Measurements from ENCODE around the gene THAP3.

- TF ChIP-seq, protein P1, sequence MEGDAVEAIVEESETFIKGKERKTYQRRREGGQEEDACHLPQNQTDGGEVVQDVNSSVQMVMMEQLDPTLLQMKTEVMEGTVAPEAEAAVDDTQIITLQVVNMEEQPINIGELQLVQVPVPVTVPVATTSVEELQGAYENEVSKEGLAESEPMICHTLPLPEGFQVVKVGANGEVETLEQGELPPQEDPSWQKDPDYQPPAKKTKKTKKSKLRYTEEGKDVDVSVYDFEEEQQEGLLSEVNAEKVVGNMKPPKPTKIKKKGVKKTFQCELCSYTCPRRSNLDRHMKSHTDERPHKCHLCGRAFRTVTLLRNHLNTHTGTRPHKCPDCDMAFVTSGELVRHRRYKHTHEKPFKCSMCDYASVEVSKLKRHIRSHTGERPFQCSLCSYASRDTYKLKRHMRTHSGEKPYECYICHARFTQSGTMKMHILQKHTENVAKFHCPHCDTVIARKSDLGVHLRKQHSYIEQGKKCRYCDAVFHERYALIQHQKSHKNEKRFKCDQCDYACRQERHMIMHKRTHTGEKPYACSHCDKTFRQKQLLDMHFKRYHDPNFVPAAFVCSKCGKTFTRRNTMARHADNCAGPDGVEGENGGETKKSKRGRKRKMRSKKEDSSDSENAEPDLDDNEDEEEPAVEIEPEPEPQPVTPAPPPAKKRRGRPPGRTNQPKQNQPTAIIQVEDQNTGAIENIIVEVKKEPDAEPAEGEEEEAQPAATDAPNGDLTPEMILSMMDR (conservative IDR thresholded peaks at IDR 0.05; ENCODE audit: low read depth in 2 of 2): no peak
- TF ChIP-seq EZH2 (IDR thresholded peaks at IDR 0.05; ENCODE audit: low read depth, unreplicated experiment): no peak
- TF ChIP-seq, protein P2, sequence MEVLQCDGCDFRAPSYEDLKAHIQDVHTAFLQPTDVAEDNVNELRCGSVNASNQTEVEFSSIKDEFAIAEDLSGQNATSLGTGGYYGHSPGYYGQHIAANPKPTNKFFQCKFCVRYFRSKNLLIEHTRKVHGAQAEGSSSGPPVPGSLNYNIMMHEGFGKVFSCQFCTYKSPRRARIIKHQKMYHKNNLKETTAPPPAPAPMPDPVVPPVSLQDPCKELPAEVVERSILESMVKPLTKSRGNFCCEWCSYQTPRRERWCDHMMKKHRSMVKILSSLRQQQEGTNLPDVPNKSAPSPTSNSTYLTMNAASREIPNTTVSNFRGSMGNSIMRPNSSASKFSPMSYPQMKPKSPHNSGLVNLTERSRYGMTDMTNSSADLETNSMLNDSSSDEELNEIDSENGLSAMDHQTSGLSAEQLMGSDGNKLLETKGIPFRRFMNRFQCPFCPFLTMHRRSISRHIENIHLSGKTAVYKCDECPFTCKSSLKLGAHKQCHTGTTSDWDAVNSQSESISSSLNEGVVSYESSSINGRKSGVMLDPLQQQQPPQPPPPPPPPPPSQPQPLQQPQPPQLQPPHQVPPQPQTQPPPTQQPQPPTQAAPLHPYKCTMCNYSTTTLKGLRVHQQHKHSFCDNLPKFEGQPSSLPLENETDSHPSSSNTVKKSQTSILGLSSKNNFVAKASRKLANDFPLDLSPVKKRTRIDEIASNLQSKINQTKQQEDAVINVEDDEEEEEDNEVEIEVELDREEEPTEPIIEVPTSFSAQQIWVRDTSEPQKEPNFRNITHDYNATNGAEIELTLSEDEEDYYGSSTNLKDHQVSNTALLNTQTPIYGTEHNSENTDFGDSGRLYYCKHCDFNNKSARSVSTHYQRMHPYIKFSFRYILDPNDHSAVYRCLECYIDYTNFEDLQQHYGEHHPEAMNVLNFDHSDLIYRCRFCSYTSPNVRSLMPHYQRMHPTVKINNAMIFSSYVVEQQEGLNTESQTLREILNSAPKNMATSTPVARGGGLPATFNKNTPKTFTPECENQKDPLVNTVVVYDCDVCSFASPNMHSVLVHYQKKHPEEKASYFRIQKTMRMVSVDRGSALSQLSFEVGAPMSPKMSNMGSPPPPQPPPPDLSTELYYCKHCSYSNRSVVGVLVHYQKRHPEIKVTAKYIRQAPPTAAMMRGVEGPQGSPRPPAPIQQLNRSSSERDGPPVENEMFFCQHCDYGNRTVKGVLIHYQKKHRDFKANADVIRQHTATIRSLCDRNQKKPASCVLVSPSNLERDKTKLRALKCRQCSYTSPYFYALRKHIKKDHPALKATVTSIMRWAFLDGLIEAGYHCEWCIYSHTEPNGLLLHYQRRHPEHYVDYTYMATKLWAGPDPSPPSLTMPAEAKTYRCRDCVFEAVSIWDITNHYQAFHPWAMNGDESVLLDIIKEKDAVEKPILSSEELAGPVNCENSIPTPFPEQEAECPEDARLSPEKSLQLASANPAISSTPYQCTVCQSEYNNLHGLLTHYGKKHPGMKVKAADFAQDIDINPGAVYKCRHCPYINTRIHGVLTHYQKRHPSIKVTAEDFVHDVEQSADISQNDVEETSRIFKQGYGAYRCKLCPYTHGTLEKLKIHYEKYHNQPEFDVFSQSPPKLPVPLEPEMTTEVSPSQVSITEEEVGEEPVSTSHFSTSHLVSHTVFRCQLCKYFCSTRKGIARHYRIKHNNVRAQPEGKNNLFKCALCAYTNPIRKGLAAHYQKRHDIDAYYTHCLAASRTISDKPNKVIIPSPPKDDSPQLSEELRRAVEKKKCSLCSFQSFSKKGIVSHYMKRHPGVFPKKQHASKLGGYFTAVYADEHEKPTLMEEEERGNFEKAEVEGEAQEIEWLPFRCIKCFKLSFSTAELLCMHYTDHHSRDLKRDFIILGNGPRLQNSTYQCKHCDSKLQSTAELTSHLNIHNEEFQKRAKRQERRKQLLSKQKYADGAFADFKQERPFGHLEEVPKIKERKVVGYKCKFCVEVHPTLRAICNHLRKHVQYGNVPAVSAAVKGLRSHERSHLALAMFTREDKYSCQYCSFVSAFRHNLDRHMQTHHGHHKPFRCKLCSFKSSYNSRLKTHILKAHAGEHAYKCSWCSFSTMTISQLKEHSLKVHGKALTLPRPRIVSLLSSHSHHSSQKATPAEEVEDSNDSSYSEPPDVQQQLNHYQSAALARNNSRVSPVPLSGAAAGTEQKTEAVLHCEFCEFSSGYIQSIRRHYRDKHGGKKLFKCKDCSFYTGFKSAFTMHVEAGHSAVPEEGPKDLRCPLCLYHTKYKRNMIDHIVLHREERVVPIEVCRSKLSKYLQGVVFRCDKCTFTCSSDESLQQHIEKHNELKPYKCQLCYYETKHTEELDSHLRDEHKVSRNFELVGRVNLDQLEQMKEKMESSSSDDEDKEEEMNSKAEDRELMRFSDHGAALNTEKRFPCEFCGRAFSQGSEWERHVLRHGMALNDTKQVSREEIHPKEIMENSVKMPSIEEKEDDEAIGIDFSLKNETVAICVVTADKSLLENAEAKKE (CRISPR knock-in tag; IDR thresholded peaks at IDR 0.05): no peak
- no peak for TF ChIP-seq EZH2phosphoT487 (IDR thresholded peaks at IDR 0.05; ENCODE audit: unreplicated experiment)
Observed at GRCh38 chr1:6627031-6627430, 2.4 kb downstream of the THAP3 start.

Data from GM23338 (cell line).